ENCODE measurements around the gene ZNF423.

The ZNF423 gene

GRCh38 chr16:49733313-49734009 lies 122.5 kb downstream of the ZNF423 start:
- no peak for TF ChIP-seq CTCF (IDR thresholded peaks at IDR 0.05; ENCODE audit: low read depth, low read length, missing control alignments)
- no peak for DNase-seq (ENCODE audit: low read depth)
- no peak overlapping the region for H3K4me3 ChIP-seq (ENCODE audit: low read depth, low read length)

- H3K4me3 ChIP-seq (ENCODE audit: low read depth, low read length), result no peak overlapping the region
- TF ChIP-seq CTCF (IDR thresholded peaks at IDR 0.05; ENCODE audit: low read depth, low read length, missing control alignments), result no peak
- no peak for DNase-seq (ENCODE audit: low read depth)
Measured at GRCh38 chr16:49731911-49732310, 124.0 kb downstream of the ZNF423 start.

- H3K4me3 ChIP-seq (ENCODE audit: low read depth, low read length), result no peak overlapping the region
- no peak for DNase-seq (ENCODE audit: low read depth)
- no peak for TF ChIP-seq CTCF (IDR thresholded peaks at IDR 0.05; ENCODE audit: low read depth, low read length, missing control alignments)
Measured at GRCh38 chr16:49730772-49731171, 125.1 kb downstream of the ZNF423 start.

GRCh38 chr16:49727611-49728010 lies 128.3 kb downstream of the ZNF423 start:
- no peak for TF ChIP-seq CTCF (IDR thresholded peaks at IDR 0.05; ENCODE audit: low read depth, low read length, missing control alignments)
- H3K4me3 ChIP-seq (ENCODE audit: low read depth, low read length), result no peak overlapping the region
- DNase-seq (ENCODE audit: low read depth), result no peak

GRCh38 chr16:49726155-49726554 lies 129.8 kb downstream of the ZNF423 start:
- no peak for TF ChIP-seq CTCF (IDR thresholded peaks at IDR 0.05; ENCODE audit: low read depth, low read length, missing control alignments)
- DNase-seq (ENCODE audit: low read depth), result no peak
- no peak overlapping the region for H3K4me3 ChIP-seq (ENCODE audit: low read depth, low read length)

GRCh38 chr16:49725651-49726050 lies 130.3 kb downstream of the ZNF423 start:
- TF ChIP-seq CTCF (IDR thresholded peaks at IDR 0.05; ENCODE audit: low read depth, low read length, missing control alignments), result no peak
- H3K4me3 ChIP-seq (ENCODE audit: low read depth, low read length), result no peak overlapping the region
- no peak for DNase-seq (ENCODE audit: low read depth)

- H3K4me3 ChIP-seq (ENCODE audit: low read depth, low read length), result no peak overlapping the region
- DNase-seq (ENCODE audit: low read depth), result no peak
- no peak for TF ChIP-seq CTCF (IDR thresholded peaks at IDR 0.05; ENCODE audit: low read depth, low read length, missing control alignments)
Measured at GRCh38 chr16:49724774-49725173, 131.1 kb downstream of the ZNF423 start.

Data from GM12864 (cell line).